Nephron progenitor cell (in vitro differentiated cells): ENCODE data around the gene OR14A16.

Experiments used
- DNase-seq: peaks from one replicate; pipeline ENCODE4 v3.0.0; 2021
- H3K27ac Mint-ChIP-seq: 2 replicates; pipeline ENCODE4 v1.8.0; 2021; ENCODE audit warnings: mild to moderate bottlenecking, moderate library complexity, mixed read lengths
- H3K27me3 Mint-ChIP-seq: 2 replicates; pipeline ENCODE4 v1.8.0; 2021; ENCODE audit warnings: mild to moderate bottlenecking, low read depth, mixed read lengths; ENCODE audit not compliant: poor library complexity
- H3K36me3 Mint-ChIP-seq: 2 replicates; pipeline ENCODE4 v1.8.0; 2021; ENCODE audit warnings: low read depth, mixed read lengths
- H3K4me1 Mint-ChIP-seq: 2 replicates; pipeline ENCODE4 v1.8.0; 2021; ENCODE audit warnings: mixed read lengths
- H3K4me3 Mint-ChIP-seq: 2 replicates; pipeline ENCODE4 v1.8.0; 2021; ENCODE audit warnings: mild to moderate bottlenecking, moderate library complexity, mixed read lengths
- H3K9me3 Mint-ChIP-seq: 2 replicates; pipeline ENCODE4 v1.8.0; 2021; ENCODE audit warnings: mild to moderate bottlenecking, moderate library complexity, mixed read lengths
- CTCF ChIP-seq: fragments of 200-600 bp; sonication (generic); IDR thresholded peaks from 2 replicates; pipeline ENCODE4 v1.5.0; 2021; ENCODE audit warnings: antibody characterized with exemption

OR14A16 gene

DNA sequence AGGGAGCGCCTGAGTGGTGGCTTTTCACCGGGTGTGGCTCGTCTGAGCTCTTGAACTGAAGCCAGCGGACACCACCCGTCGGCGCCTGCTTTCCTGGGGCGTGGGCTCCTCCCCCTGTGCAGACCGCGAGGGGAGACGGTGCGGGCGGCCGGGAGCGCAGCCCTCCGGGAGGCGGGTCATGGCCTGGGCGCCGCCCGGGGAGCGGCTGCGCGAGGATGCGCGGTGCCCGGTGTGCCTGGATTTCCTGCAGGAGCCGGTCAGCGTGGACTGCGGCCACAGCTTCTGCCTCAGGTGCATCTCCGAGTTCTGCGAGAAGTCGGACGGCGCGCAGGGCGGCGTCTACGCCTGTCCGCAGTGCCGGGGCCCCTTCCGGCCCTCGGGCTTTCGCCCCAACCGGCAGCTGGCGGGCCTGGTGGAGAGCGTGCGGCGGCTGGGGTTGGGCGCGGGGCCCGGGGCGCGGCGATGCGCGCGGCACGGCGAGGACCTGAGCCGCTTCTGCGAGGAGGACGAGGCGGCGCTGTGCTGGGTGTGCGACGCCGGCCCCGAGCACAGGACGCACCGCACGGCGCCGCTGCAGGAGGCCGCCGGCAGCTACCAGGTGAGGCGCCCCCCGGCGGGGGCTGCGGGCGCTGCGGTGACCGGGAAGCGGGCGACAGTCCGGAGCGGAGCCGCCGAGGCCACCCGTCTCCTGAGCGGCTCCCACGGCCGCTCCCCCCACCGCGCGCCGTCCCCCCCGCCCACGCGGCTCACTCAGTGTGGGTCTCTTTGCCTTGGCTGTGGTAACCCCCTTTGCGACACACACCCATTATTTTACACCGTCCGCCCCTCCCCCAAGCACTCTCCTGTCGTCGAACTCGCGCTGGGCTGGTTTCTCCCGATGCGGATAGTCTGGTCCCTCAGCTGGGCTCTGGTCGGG, 33.4 kb upstream of the OR14A16 start, which contains the start of gene TRIM58:
TRIM58 (plus strand) TSS at position 119 of the 916 bp plus-strand sequence; CDS start at position 179, 60 bp downstream.
- Mint-ChIP-seq H3K9me3 (peaks cover 62% of the 10 kb centered on the region), H3K27ac (no peak within 1 kb of the TSS), H3K36me3 (no peaks in the 10 kb centered on the region), H3K4me1 (no peaks in the 10 kb centered on the region), H3K4me3 (peak within 1 kb of the TSS; percentile 78), H3K27me3 (peaks cover 54% of the 10 kb centered on the region)
- DNase-seq, result peak; percentile 68
- no peak for TF ChIP-seq CTCF

- Mint-ChIP-seq H3K9me3 (peaks cover 71% of the 10 kb centered on the region), H3K27me3 (peaks cover 47% of the 10 kb centered on the region), H3K27ac (no peak overlapping the region)
Measured at GRCh38 chr1:247855911-247856310, 32.0 kb upstream of the OR14A16 start.

GRCh38 chr1:247854899-247855545, 31.1 kb upstream of the OR14A16 start:
- Mint-ChIP-seq H3K36me3 (no peaks in the 10 kb centered on the region), H3K4me1 (no peaks in the 10 kb centered on the region), H3K9me3 (peaks cover 68% of the 10 kb centered on the region), H3K27me3 (peaks cover 44% of the 10 kb centered on the region), H3K4me3 (no peak overlapping the region), H3K27ac (no peak overlapping the region)
- no peak for DNase-seq
- no peak for TF ChIP-seq CTCF

More at GRCh38 chr1:247855911-247856310, 32.0 kb upstream of the OR14A16 start:
- TF ChIP-seq CTCF, result no peak
- no peaks in the 10 kb centered on the region for H3K36me3 Mint-ChIP-seq
- peak overlapping the region; percentile 72 for H3K4me3 Mint-ChIP-seq
- no peaks in the 10 kb centered on the region for H3K4me1 Mint-ChIP-seq
- DNase-seq, result no peak

GRCh38 chr1:247849616-247850015, 25.7 kb upstream of the OR14A16 start:
- TF ChIP-seq CTCF, result no peak
- peaks cover 4% of the 10 kb centered on the region for H3K27me3 Mint-ChIP-seq
- no peaks in the 10 kb centered on the region for H3K4me1 Mint-ChIP-seq
- H3K27ac Mint-ChIP-seq, result no peak overlapping the region
- peaks cover 38% of the 10 kb centered on the region for H3K9me3 Mint-ChIP-seq
- no peaks in the 10 kb centered on the region for H3K36me3 Mint-ChIP-seq
- no peak for DNase-seq
- H3K4me3 Mint-ChIP-seq, result no peak overlapping the region

- peaks cover 29% of the 10 kb centered on the region for H3K9me3 Mint-ChIP-seq
- H3K27ac Mint-ChIP-seq, result no peak overlapping the region
- peaks cover 2% of the 10 kb centered on the region for H3K27me3 Mint-ChIP-seq
- no peak for DNase-seq
- no peak for TF ChIP-seq CTCF
- no peak overlapping the region for H3K4me3 Mint-ChIP-seq
- H3K36me3 Mint-ChIP-seq, result no peaks in the 10 kb centered on the region
- H3K4me1 Mint-ChIP-seq, result no peaks in the 10 kb centered on the region
Measured at GRCh38 chr1:247848346-247848745, 24.4 kb upstream of the OR14A16 start.
